GM10248 (cell line): ENCODE results near the gene JAG2.

Experiments used
- CTCF ChIA-PET: fragments of 300-600 bp; sonication (Branson Sonifier 250); formaldehyde crosslinking; extraction: SDS; loops from one replicate; lab custom pipeline; 2021; ENCODE audit warnings: antibody characterized with exemption; lab: Yijun Ruan, JAX
- POLR2A ChIA-PET: fragments of 350-650 bp; sonication (Branson Sonifier 250); formaldehyde crosslinking; extraction: SDS; loops from one replicate; lab custom pipeline; 2020; ENCODE audit warnings: antibody characterized with exemption; lab: Yijun Ruan, JAX
- DNase-seq: peaks from one replicate; pipeline ENCODE4 v3.0.0; 2012; ENCODE audit errors: extremely low spot score
- CTCF ChIP-seq: IDR thresholded peaks from 2 replicates; pipeline ENCODE4 v1.5.1; 2012; ENCODE audit warnings: mild to moderate bottlenecking, low read depth; ENCODE audit errors: extremely low read depth, missing control alignments, control extremely low read depth

The JAG2 gene

GRCh38 chr14:105168496-105168978 lies at the start of gene JAG2:
TSS of gene JAG2 (minus strand) at chr14:105168776. CDS start at chr14:105168420, 356 bp downstream.
- DNase-seq: peak; percentile 54
- ChIA-PET POLR2A (no interaction called here), CTCF (interaction anchor here (1.3 kb wide), 1 partner anchor 11 kb away, joined by 4 read pairs; no protein-coding TSS in a partner anchor)
- TF ChIP-seq CTCF: no peak

DNA sequence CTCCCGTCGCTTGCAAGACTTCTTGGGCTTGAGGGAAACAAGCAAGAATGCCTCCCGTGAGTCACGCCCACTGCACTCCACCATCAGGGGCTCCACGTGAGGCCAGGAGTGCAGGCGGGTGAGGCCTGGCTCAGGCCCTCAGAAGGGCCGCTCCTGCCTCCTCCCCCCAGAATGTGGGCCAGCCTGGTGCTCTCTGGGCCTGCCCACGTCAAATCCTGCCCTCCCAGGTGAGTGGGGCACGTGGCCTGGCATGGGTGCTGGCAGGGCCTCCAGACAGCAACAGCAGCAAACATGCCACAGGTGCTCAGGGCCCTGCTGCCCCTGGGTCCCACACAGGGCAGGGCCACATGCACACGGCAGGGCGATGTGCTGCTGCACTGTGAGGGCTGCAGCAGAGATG lies 49.2 kb upstream of the JAG2 start:
- TF ChIP-seq CTCF: no peak
- no peak for DNase-seq
- POLR2A ChIA-PET: no interaction called here
- CTCF ChIA-PET: interaction anchor here (1.0 to 1.4 kb wide), 2 partner anchors 16 to 272 kb away, joined by 3 read pairs; no protein-coding TSS in a partner anchor

- no peak for TF ChIP-seq CTCF
- no peak for DNase-seq
- POLR2A ChIA-PET: no interaction called here
- CTCF ChIA-PET: interaction anchor here (1.1 kb wide), 1 partner anchor 11 kb away, joined by 3 read pairs; no protein-coding TSS in a partner anchor
These were observed 48.1 kb upstream of the JAG2 start for GRCh38 chr14:105216490-105217247.

GRCh38 chr14:105215602-105216001 lies 47.0 kb upstream of the JAG2 start:
- TF ChIP-seq CTCF: no peak
- no peak for DNase-seq
- ChIA-PET CTCF (no interaction called here), POLR2A (no interaction called here)

DNA sequence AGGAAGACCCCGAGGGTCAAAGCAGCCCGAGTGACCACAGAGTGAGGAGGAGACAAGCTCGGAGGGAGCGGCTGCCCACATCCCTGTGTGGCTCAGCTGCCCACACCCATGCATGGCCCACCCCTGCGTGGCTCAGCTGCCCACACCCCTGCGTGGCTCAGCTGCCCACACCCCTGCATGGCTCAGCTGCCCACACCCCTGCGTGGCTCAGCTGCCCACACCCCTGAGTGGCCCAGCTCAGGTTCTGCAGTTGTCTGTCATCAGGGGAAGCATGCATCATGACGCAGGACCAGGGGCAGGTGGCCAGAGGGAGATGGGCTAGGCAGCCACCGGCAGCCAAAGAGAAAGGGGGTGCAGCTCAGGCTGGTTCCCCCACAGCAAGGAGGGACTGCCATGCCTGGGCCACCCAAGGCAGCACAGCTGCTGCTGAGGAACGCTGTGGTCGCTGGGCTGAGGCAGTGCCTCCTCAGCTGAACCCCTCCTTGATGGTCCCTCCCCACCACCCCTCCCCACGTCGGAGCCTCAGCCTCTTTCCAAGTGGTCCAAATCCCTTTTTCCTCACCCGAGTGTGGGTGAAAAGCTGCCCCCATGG lies 45.8 kb upstream of the JAG2 start:
- ChIA-PET POLR2A (no interaction called here), CTCF (no interaction called here)
- DNase-seq: no peak
- TF ChIP-seq CTCF: no peak

DNA sequence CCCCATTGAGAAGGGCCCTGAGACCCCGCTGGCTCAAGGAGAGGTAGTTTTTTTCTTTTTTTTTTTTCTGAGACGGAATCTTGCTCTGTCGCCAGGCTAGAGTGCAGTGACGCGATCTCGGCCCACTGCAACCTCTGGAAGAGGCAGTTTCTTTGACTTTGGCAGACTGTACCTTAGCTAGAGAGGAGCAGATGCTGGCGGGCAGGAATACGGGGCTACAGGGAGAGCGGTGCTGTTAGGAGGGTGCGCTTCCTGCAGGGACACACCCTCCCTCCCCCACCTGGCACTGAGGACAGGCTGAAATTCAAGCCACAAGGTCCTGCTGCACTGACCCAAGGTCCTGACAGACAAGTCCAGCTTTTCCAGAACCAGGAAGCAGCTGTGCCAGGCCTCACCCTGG lies 44.8 kb upstream of the JAG2 start:
- ChIA-PET POLR2A (no interaction called here), CTCF (no interaction called here)
- DNase-seq: no peak
- no peak for TF ChIP-seq CTCF
